Lower leg skin (tissue), 3 donors: ENCODE measurements around the gene PRMT2.

Experiments
- CTCF ChIP-seq, 3 donors: fragments of 450-650 bp; IDR thresholded peaks; one replicate each; pipeline ENCODE4 v1.5.1; 2016; ENCODE audit warnings: antibody characterized with exemption in 3 of 3, mild to moderate bottlenecking in 3 of 3, moderate library complexity in 2 of 3
- POLR2A ChIP-seq, 2 donors: fragments of 450-650 bp; IDR thresholded peaks; one replicate each; pipeline ENCODE4 v1.6.1; 2016 to 2017; ENCODE audit warnings: antibody characterized with exemption in 2 of 2, mild to moderate bottlenecking in 1 of 2, moderate library complexity in 1 of 2

- TF ChIP-seq CTCF (IDR thresholded peaks at IDR 0.05) (no peak), POLR2A (IDR thresholded peaks at IDR 0.05) (no peak)
These were observed 2.7 kb downstream of the PRMT2 start for GRCh38 chr21:46637952-46638746.
